NCI-H2107 (cell line): ENCODE results near the gene TCERG1L.

Experiments used
- DNase-seq: peaks from one replicate; lab custom pipeline; 2025; lab: John Stamatoyannopoulos, UW

TCERG1L gene

GRCh38 chr10:131065673-131066305 is 245.7 kb downstream of the TCERG1L start:
- DNase-seq = no peak

GRCh38 chr10:131063311-131063710 is 248.2 kb downstream of the TCERG1L start:
- DNase-seq = no peak

- no peak for DNase-seq
Observed at GRCh38 chr10:131062621-131063260, 248.8 kb downstream of the TCERG1L start.

DNA sequence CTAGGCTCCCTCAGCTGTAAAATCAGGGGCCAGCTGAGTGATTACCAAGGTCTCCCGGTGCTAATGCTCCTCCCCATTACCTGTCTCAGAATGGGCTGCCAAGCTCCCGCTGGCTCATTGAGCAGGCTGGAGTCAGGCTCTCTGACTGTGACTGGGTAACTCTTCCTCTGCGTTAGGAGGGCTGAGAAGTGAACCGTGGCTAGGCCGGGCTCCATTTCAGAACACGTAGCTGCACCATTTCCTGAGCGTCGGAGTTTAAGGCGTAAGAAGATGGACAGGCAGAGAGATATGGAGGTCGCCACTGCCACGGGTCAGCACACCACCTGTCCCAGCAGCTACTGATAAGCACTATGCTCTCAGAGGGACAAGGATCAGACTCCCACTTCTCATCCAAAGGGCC is 250.3 kb downstream of the TCERG1L start:
- no peak for DNase-seq

GRCh38 chr10:131059881-131060280 is 251.6 kb downstream of the TCERG1L start:
- no peak for DNase-seq

DNA sequence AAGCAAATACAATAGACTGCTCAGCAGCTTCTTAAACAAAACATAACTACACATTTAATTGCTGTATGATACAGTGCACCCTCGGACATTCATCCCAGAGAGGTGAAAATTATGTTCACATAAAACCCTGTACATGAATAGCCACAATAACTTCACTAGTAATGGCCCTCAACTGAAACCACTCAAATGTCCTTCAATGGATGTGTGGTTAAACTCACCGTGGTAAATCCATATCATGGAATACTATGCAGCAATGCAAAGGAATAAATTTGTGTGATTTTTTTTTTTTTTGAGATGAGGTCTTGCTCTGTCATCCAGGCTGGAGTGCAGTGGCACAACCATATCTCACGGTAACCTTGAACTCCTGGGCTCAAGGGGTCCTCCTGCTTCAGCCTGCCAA is 252.7 kb downstream of the TCERG1L start:
- DNase-seq = no peak

DNA sequence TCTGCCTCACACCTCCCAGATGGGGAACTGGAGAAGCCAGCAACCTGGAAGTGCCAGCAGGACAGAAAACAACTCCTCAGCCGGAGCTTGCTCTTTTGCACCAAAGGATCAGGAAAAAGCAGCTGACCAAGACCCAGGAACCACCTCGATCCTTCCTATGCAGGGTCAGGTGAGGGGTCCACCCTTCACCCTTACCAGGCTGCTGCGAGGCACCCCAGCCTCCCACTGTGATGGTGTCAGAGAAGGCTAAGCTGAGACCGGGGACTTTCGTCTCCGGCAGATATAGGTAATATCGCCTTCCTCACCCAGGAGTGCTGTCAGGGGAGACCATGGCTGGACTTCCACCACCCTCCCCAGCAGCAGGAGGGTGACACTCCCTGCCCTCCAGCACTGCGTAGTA is 254.7 kb downstream of the TCERG1L start:
- DNase-seq = no peak

- DNase-seq = no peak
Observed at GRCh38 chr10:131056091-131056579, 255.4 kb downstream of the TCERG1L start.

GRCh38 chr10:131055437-131055836 is 256.1 kb downstream of the TCERG1L start:
- no peak for DNase-seq

- DNase-seq = no peak
Observed at GRCh38 chr10:131053192-131053591, 258.3 kb downstream of the TCERG1L start.

DNA sequence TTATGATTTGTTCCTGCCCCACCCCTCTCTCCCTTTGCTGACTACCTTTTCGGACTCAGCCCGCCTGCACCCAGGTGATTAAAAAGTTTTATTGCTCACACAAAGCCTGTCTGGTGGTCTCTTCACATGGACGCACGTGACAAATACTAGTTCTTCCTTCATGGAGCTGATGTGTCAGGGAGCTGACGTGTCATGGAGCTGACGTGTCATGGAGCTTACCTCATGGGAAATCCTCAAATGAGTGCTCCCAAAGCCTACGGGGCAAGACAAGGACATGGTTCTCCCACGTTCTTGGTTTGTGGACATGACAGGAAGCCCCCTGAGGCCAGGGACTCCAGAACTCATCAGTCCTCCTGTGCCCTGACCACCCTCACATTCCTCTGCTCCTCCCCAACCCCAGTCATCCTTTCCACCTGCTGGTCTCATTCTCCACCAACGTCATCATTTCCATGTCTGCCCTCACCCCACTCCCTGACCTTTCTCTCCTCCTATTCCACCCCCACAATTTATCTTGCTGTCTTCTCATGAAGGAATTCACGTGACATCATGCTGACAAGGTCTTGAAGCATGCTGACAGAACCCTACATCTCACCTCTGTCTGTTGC is 261.3 kb downstream of the TCERG1L start:
- DNase-seq = no peak

GRCh38 chr10:131049016-131049415 is 262.5 kb downstream of the TCERG1L start:
- peak; percentile 19 for DNase-seq

GRCh38 chr10:131048606-131049005 is 262.9 kb downstream of the TCERG1L start:
- DNase-seq = no peak

DNA sequence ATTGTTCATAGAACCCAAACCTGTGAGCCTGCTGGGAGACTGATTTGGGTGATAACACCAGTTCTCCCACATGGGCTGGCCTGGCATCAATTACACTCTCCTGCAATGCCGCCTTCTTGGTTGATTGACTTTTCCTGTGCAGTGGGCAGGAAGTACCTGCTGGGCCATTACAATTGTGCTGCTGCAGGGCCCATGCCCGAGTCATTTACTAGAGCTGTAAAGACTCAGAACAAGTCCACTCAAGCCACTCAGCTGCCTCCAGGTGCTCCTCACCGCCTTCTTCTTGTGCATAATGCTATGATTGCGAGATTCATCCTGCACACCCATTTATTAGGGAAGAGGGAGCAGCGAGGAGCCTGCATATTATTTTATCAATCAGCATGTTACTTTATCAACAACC is 264.0 kb downstream of the TCERG1L start:
- DNase-seq = no peak

DNA sequence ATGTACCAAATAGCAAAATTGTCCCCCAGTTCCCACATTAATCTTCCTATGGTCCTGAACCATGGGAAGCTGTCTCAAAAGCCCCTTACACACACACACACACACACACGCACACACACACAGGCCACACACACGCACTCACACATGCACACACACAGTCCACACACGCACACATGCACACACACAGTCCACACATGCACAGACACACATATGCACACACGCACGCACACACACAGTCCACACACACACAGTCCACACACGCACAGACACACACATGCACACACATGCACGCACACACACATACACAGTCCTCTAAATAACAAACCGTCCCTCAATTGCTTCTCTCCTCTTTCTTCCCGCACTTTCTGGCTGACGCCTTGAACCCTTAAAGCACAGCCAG is 265.3 kb downstream of the TCERG1L start:
- no peak for DNase-seq

GRCh38 chr10:131044379-131045111 is 267.0 kb downstream of the TCERG1L start:
- no peak for DNase-seq

DNA sequence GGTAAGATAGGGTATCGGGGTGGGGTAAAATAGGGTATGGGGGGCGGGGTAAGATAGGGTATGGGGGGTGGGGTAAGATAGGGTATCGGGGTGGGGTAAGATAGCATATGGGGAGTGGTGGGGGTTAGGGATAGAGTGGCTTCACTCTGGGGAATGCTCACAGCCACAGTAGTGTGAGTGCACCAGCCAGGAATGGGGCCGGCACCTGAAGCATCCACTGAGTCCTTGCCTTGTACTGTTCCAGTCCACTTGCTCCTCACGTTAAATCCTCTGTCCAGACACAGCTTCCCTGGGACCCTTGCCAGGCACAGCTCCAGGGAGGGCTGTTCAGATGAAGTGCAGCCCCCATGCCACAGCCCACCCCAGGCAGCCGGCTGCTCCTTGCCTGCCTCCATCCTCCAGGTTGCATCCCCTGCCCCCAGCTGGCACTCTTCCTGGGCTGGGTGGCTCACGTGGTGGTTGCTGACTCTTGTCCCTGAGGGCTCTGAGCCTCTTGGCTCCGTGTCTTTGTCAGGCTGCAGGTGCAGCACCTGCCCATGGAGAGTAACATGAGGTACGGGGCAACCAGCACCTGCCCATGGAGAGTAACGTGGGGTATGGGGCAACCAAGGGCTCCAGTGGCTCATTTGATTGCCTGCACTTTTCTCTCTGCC is 268.4 kb downstream of the TCERG1L start:
- peak; percentile 42 for DNase-seq
